ENCODE data around the gene RBM10.

GRCh38 chrX:47199286-47199685 lies 54.3 kb downstream of the RBM10 start:
- TF ChIP-seq CTCF (IDR thresholded peaks at IDR 0.05; ENCODE audit: low read length) (no peak), EZH2 (optimal IDR thresholded peaks at IDR 0.05; ENCODE audit: low read depth, low read length) (no peak), EZH2phosphoT487 (IDR thresholded peaks at IDR 0.05; ENCODE audit: low read length) (no peak)

Measured in MM.1S (cell line).